Caco-2 (cell line): ENCODE measurements around the gene YJEFN3. TPM values are rescaled to one million over a fixed set of nuclear protein-coding genes. Genes with fewer than 3 reads are reported as not detected.

Source experiments
- BruUV-seq: library from RNA; stranded (reverse); fragments of 400-500 nt; replicated peaks from 2 replicates; lab custom pipeline; 2021; lab: Mats Ljungman, UMichigan
- CTCF ChIA-PET: fragments of 300-600 bp; sonication (Branson Sonifier 250); formaldehyde crosslinking; loops from one replicate; lab custom pipeline; 2022; ENCODE audit warnings: antibody characterized with exemption; lab: Charles Lee
- POLR2A ChIA-PET: fragments of 300-600 bp; sonication (Branson Sonifier 250); formaldehyde crosslinking; loops from one replicate; lab custom pipeline; 2022; ENCODE audit warnings: antibody characterized with exemption; lab: Charles Lee
- DNase-seq, 2 experiments: peaks; one replicate each; pipeline versions ENCODE4 v3.0.0 to v3.0.0-alpha.2; 2020 to 2022
- H3K27me3 ChIP-seq: replicated peaks from 2 replicates; pipeline ENCODE4 v1.6.0; 2011; ENCODE audit warnings: low read length; ENCODE audit not compliant: control insufficient read depth, insufficient read depth
- H3K36me3 ChIP-seq: 2 replicates; pipeline ENCODE4 v1.5.1; 2011; ENCODE audit warnings: low read length; ENCODE audit not compliant: control insufficient read depth, insufficient read depth
- H3K4me1 ChIP-seq: fragments of 250-450 bp; sonication (Bioruptor Pico); 2 replicates; pipeline ENCODE4 v1.5.1; 2020; ENCODE audit warnings: mild to moderate bottlenecking
- H3K4me3 ChIP-seq: 2 replicates; pipeline ENCODE4 v1.5.1; 2011; ENCODE audit warnings: low read depth, mild to moderate bottlenecking, control low read depth, low read length
- H3K9me3 ChIP-seq: fragments of 250-450 bp; sonication (Bioruptor Pico); 2 replicates; pipeline ENCODE4 v1.5.1; 2020; ENCODE audit warnings: mild to moderate bottlenecking, moderate library complexity
- H3K27ac Mint-ChIP-seq: one replicate; pipeline ENCODE4 v1.8.0; 2022; ENCODE audit warnings: mixed read lengths; ENCODE audit not compliant: unreplicated experiment
- H3K27me3 Mint-ChIP-seq: one replicate; pipeline ENCODE4 v1.8.0; 2022; ENCODE audit warnings: mixed read lengths; ENCODE audit not compliant: insufficient read depth, unreplicated experiment
- H3K36me3 Mint-ChIP-seq: one replicate; pipeline ENCODE4 v1.8.0; 2022; ENCODE audit warnings: mild to moderate bottlenecking, mixed read lengths; ENCODE audit not compliant: insufficient read depth, unreplicated experiment
- H3K4me1 Mint-ChIP-seq: one replicate; pipeline ENCODE4 v1.8.0; 2022; ENCODE audit warnings: low read depth, mixed read lengths; ENCODE audit not compliant: unreplicated experiment
- H3K4me3 Mint-ChIP-seq: one replicate; pipeline ENCODE4 v1.8.0; 2022; ENCODE audit warnings: mild to moderate bottlenecking, moderate library complexity, mixed read lengths; ENCODE audit not compliant: unreplicated experiment
- H3K9me3 Mint-ChIP-seq: one replicate; pipeline ENCODE4 v1.8.0; 2022; ENCODE audit warnings: mixed read lengths; ENCODE audit not compliant: unreplicated experiment
- intact Hi-C: fragments of 100-400 bp; cut with micrococcal nuclease; formaldehyde crosslinking; loops from one replicate; pipeline ENCODE4 v1.10.0; 2022; ENCODE audit not compliant: unreplicated experiment
- total RNA-seq: library from RNA; stranded (reverse); gene quantifications from 2 replicates; pipeline ENCODE4 v1.2.3, GENCODE V29; 2022
- TF ChIP-seq, protein P1 (sequence below), 2 experiments: fragments of 200-600 bp in 1 of 2; IDR thresholded peaks; 1 replicate in 1 of 2; 2 replicates in 1 of 2; pipeline versions ENCODE4 v1.5.1 to v1.8.0; 2011 to 2022; ENCODE audit warnings: antibody characterized with exemption in 1 of 2, control low read depth in 1 of 2, inconsistent platforms in 1 of 2, low read depth in 1 of 2, low read length in 1 of 2, mild to moderate bottlenecking in 1 of 2, moderate library complexity in 1 of 2; ENCODE audit not compliant: insufficient read depth in 1 of 2, severe bottlenecking in 1 of 2, unreplicated experiment in 1 of 2

The YJEFN3 gene
- total RNA-seq, 1 experiment from 2014 or later: 8.1 TPM

DNA sequence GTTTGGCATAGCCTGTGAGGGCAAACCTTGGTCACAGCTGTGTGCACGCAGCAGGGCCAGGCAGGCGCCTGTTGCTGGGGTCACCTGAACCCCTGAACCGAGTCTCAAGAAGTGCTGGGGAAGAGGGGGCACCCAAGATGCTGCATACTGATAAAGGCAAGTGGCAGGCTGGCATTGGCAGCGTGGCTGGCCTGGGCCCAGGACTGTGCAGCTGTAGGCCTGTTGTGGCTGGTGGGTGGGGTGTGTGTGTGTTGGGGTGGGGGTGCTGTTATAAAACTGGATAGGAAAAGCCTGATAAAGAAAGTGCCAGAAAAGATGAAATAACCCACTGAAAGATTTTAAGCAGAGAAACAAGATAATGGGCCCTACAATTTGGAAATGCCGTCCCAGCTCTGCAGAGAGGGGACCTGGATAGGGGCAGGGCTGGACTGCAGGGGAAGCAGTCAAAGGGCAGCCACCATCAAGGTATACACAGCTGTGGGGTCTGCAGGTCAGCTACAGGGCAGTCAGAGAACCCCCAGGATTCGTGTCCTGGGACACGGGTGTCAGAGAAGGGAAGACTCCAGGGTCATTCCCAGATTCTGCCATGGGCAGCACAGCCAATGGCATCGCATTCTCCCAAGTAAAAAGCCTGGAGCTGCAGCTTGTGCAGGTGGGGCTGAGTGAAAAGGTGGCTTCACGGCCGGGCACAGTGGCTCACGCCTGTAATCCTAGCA is 42.5 kb downstream of the YJEFN3 start:
- intact Hi-C loops: no loop called here
- Mint-ChIP-seq H3K27ac (no peak overlapping the region), H3K27me3 (no peaks in the 10 kb centered on the region), H3K36me3 (peaks cover 9% of the 10 kb centered on the region), H3K4me1 (peaks cover 7% of the 10 kb centered on the region), H3K4me3 (no peak overlapping the region), H3K9me3 (no peaks in the 10 kb centered on the region)
- no peak for DNase-seq
- Histone ChIP-seq H3K4me1 (peaks cover 1% of the 10 kb centered on the region; the same call in 1 of the 2 replicates), H3K27me3 (no peaks in the 10 kb centered on the region), H3K9me3 (no peaks in the 10 kb centered on the region), H3K4me3 (no peak overlapping the region), H3K36me3 (no peaks in the 10 kb centered on the region)
- TF ChIP-seq, protein P1, sequence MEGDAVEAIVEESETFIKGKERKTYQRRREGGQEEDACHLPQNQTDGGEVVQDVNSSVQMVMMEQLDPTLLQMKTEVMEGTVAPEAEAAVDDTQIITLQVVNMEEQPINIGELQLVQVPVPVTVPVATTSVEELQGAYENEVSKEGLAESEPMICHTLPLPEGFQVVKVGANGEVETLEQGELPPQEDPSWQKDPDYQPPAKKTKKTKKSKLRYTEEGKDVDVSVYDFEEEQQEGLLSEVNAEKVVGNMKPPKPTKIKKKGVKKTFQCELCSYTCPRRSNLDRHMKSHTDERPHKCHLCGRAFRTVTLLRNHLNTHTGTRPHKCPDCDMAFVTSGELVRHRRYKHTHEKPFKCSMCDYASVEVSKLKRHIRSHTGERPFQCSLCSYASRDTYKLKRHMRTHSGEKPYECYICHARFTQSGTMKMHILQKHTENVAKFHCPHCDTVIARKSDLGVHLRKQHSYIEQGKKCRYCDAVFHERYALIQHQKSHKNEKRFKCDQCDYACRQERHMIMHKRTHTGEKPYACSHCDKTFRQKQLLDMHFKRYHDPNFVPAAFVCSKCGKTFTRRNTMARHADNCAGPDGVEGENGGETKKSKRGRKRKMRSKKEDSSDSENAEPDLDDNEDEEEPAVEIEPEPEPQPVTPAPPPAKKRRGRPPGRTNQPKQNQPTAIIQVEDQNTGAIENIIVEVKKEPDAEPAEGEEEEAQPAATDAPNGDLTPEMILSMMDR (IDR thresholded peaks at IDR 0.05; ENCODE audit: insufficient read depth in 1 of 2, low read depth in 1 of 2, low read length in 1 of 2, severe bottlenecking in 1 of 2, unreplicated experiment in 1 of 2): no peak
- CTCF ChIA-PET: no interaction called here
- POLR2A ChIA-PET: no interaction called here
- no TSS peak for BruUV-seq

DNA sequence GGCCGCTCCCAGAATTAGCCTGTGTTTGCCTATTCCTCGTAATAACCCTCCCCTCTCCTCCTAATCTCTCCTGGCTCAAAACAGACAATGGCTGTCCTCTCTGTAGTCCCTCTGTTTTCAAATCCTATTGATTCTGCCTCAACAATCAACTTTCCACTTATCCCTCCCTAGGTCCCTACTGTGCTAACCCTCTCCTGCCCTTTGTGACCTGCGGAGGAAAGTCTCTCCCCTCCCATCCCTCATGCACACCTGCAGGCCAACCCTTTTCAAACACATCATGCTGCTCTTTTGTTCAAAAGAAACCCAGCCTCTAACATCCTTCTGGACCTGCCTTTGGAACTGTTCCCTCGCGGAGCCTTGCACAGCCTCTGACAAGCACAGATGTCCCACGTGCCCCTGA is 46.7 kb downstream of the YJEFN3 start:
- intact Hi-C loops: no loop called here
- BruUV-seq: no TSS peak
- Mint-ChIP-seq H3K4me1 (peaks cover 7% of the 10 kb centered on the region), H3K27ac (no peak overlapping the region), H3K9me3 (no peaks in the 10 kb centered on the region), H3K36me3 (peaks cover 9% of the 10 kb centered on the region), H3K27me3 (no peaks in the 10 kb centered on the region), H3K4me3 (no peak overlapping the region)
- POLR2A ChIA-PET: no interaction called here
- H3K4me1 ChIP-seq: no peaks in the 10 kb centered on the region
- no peaks in the 10 kb centered on the region for H3K27me3 ChIP-seq
- H3K4me3 ChIP-seq: no peak overlapping the region
- H3K9me3 ChIP-seq: no peaks in the 10 kb centered on the region
- CTCF ChIA-PET: interaction anchor here (1.0 kb wide), 1 partner anchor 21 kb away, joined by 5 read pairs; no protein-coding TSS in a partner anchor
- TF ChIP-seq, protein P1 (IDR thresholded peaks at IDR 0.05; ENCODE audit: insufficient read depth in 1 of 2, low read depth in 1 of 2, low read length in 1 of 2, severe bottlenecking in 1 of 2, unreplicated experiment in 1 of 2): no peak
- H3K36me3 ChIP-seq: no peaks in the 10 kb centered on the region
- no peak for DNase-seq

DNA sequence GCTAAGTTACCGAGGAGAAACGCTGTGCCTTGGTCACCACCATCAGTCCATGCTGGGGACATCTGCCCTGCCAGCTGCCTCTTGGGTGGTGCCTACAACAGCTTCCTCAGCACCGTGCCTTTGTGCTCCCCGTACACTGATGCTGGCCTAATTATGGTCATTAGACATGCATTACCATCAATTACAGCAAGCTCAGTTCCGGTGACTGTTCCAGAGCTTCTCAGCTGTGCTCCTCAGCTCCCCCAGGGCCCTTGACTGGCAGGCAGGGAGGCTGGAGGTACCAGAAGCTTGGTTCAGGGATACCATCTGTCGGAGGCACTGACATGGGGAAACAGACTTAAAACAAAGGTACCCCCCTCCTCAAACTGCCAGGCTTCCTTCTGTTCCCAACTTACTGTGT is 49.5 kb downstream of the YJEFN3 start:
- Histone ChIP-seq H3K27me3 (no peaks in the 10 kb centered on the region), H3K9me3 (no peaks in the 10 kb centered on the region), H3K4me1 (no peaks in the 10 kb centered on the region), H3K4me3 (no peak overlapping the region), H3K36me3 (no peaks in the 10 kb centered on the region)
- intact Hi-C loops: no loop called here
- H3K4me3 Mint-ChIP-seq: no peak overlapping the region
- peaks cover 7% of the 10 kb centered on the region for H3K4me1 Mint-ChIP-seq
- H3K9me3 Mint-ChIP-seq: no peaks in the 10 kb centered on the region
- H3K27me3 Mint-ChIP-seq: no peaks in the 10 kb centered on the region
- DNase-seq: no peak
- peaks cover 9% of the 10 kb centered on the region for H3K36me3 Mint-ChIP-seq
- ChIA-PET POLR2A (no interaction called here), CTCF (no interaction called here)
- no TSS peak for BruUV-seq
- no peak overlapping the region for H3K27ac Mint-ChIP-seq
- TF ChIP-seq, protein P1 (IDR thresholded peaks at IDR 0.05; ENCODE audit: insufficient read depth in 1 of 2, low read depth in 1 of 2, low read length in 1 of 2, severe bottlenecking in 1 of 2, unreplicated experiment in 1 of 2): no peak
